ENCODE results near the gene FAM13A.

DNA sequence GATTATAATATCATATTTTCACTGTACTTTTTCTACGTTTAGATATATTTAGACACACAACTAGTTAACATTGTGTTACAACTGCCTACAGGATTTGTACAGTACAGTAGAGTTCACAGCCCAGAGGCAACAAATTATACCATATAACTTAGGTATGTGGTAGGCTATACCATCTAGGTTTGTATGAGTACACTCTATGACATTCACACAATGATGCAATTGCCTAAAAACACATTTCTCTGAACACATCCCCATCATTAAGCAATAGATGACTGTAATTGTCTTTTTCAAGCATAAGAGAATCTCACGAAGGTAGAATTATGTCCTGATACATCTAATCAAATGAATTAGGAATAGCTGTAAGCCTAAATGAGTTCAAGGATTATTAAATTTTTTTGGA, 42.0 kb upstream of the FAM13A start:
- TF ChIP-seq, protein P1, sequence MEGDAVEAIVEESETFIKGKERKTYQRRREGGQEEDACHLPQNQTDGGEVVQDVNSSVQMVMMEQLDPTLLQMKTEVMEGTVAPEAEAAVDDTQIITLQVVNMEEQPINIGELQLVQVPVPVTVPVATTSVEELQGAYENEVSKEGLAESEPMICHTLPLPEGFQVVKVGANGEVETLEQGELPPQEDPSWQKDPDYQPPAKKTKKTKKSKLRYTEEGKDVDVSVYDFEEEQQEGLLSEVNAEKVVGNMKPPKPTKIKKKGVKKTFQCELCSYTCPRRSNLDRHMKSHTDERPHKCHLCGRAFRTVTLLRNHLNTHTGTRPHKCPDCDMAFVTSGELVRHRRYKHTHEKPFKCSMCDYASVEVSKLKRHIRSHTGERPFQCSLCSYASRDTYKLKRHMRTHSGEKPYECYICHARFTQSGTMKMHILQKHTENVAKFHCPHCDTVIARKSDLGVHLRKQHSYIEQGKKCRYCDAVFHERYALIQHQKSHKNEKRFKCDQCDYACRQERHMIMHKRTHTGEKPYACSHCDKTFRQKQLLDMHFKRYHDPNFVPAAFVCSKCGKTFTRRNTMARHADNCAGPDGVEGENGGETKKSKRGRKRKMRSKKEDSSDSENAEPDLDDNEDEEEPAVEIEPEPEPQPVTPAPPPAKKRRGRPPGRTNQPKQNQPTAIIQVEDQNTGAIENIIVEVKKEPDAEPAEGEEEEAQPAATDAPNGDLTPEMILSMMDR (IDR thresholded peaks at IDR 0.05; ENCODE audit: insufficient read depth, low read length, poor library complexity, severe bottlenecking) = no peak
- no peak for TF ChIP-seq EZH2phosphoT487 (conservative IDR thresholded peaks at IDR 0.05; ENCODE audit: low read length)
